Measurements from ENCODE around the gene CRHR1. TPM values are rescaled to one million over a fixed set of nuclear protein-coding genes. Genes with fewer than 3 reads are reported as not detected.

CRHR1 gene
- total RNA-seq, 4 donors from 2014 or later = not detected

GRCh38 chr17:45821147-45821546 is 37.0 kb downstream of the CRHR1 start:
- H3K4me1 ChIP-seq = no peaks in the 10 kb centered on the region
- H3K4me3 ChIP-seq (replicated peaks in 1 of 3) = no peak overlapping the region
- WGBS, 2 donors = 63 to 92% methylated on average over 2 to 9 of the region's 9 CpGs
- TF ChIP-seq POLR2A (IDR thresholded peaks at IDR 0.05) = no peak
- TF ChIP-seq, protein P1, sequence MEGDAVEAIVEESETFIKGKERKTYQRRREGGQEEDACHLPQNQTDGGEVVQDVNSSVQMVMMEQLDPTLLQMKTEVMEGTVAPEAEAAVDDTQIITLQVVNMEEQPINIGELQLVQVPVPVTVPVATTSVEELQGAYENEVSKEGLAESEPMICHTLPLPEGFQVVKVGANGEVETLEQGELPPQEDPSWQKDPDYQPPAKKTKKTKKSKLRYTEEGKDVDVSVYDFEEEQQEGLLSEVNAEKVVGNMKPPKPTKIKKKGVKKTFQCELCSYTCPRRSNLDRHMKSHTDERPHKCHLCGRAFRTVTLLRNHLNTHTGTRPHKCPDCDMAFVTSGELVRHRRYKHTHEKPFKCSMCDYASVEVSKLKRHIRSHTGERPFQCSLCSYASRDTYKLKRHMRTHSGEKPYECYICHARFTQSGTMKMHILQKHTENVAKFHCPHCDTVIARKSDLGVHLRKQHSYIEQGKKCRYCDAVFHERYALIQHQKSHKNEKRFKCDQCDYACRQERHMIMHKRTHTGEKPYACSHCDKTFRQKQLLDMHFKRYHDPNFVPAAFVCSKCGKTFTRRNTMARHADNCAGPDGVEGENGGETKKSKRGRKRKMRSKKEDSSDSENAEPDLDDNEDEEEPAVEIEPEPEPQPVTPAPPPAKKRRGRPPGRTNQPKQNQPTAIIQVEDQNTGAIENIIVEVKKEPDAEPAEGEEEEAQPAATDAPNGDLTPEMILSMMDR (IDR thresholded peaks at IDR 0.05) = no peak
- no peak overlapping the region for H3K27ac ChIP-seq
- intact Hi-C loops (cut with DNase I) = no loop called here
- H3K27me3 ChIP-seq = no peaks in the 10 kb centered on the region
- no peaks in the 10 kb centered on the region for H3K9me3 ChIP-seq
- DNase-seq = no peak
- no peaks in the 10 kb centered on the region for H3K36me3 ChIP-seq

GRCh38 chr17:45823598-45823997 is 39.5 kb downstream of the CRHR1 start:
- no peak for TF ChIP-seq POLR2A (IDR thresholded peaks at IDR 0.05)
- TF ChIP-seq, protein P1 (IDR thresholded peaks at IDR 0.05) = no peak
- WGBS, 2 donors = 83 to 90% methylated on average over 6 to 10 of the region's 10 CpGs
- Histone ChIP-seq H3K27ac (no peak overlapping the region), H3K27me3 (no peaks in the 10 kb centered on the region), H3K36me3 (no peaks in the 10 kb centered on the region), H3K4me1 (no peaks in the 10 kb centered on the region), H3K4me3 (replicated peaks in 1 of 3) (no peak overlapping the region), H3K9me3 (no peaks in the 10 kb centered on the region)
- intact Hi-C loops (cut with DNase I) = no loop called here
- no peak for DNase-seq

- H3K4me3 ChIP-seq (replicated peaks in 1 of 3) = no peak overlapping the region
- H3K9me3 ChIP-seq = no peaks in the 10 kb centered on the region
- H3K27me3 ChIP-seq = no peaks in the 10 kb centered on the region
- TF ChIP-seq, protein P1 (IDR thresholded peaks at IDR 0.05) = no peak
- no peak for TF ChIP-seq POLR2A (IDR thresholded peaks at IDR 0.05)
- H3K36me3 ChIP-seq = no peaks in the 10 kb centered on the region
- DNase-seq = no peak
- intact Hi-C loops (cut with DNase I) = no loop called here
- H3K27ac ChIP-seq = no peak overlapping the region
- WGBS, 2 donors = 78 to 80% methylated on average over 7 of the region's 7 CpGs
- no peaks in the 10 kb centered on the region for H3K4me1 ChIP-seq
These were observed 40.4 kb downstream of the CRHR1 start for GRCh38 chr17:45824475-45824874.

GRCh38 chr17:45824901-45825492 is 40.9 kb downstream of the CRHR1 start:
- H3K27me3 ChIP-seq = no peaks in the 10 kb centered on the region

DNA sequence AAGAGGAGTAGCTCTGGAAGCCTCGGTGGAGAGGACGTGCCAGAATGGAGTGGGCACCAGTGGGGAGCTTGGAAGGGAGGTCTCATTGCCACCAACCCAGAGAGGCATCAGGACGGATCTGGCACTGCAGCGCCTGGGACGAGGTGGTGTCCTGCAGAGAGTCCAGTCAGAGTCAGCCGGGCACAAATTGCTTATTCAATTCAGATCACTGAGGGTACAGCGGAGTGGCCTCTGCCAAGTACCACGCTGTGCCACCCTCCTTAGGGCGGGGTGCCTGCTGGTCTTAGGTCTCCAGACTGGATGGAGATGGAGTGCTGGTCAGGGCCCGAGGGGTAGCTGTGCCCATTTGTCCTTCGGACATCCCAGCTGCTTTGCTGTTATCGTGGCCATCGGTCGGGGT is 41.7 kb downstream of the CRHR1 start:
- no peak for TF ChIP-seq POLR2A (IDR thresholded peaks at IDR 0.05)
- TF ChIP-seq, protein P1 (IDR thresholded peaks at IDR 0.05) = no peak
- H3K4me3 ChIP-seq (replicated peaks in 1 of 3) = no peak overlapping the region
- intact Hi-C loops (cut with DNase I) = no loop called here
- WGBS, 2 donors = 89 to 90% methylated on average over 6 to 12 of the region's 14 CpGs
- H3K4me1 ChIP-seq = no peaks in the 10 kb centered on the region
- H3K36me3 ChIP-seq = no peaks in the 10 kb centered on the region
- no peaks in the 10 kb centered on the region for H3K9me3 ChIP-seq
- no peak for DNase-seq
- H3K27ac ChIP-seq = no peak overlapping the region
- H3K27me3 ChIP-seq = no peaks in the 10 kb centered on the region

More at GRCh38 chr17:45824901-45825492, 40.9 kb downstream of the CRHR1 start:
- no peak overlapping the region for H3K27ac ChIP-seq
- no peak for DNase-seq
- no peak overlapping the region for H3K4me3 ChIP-seq (replicated peaks in 1 of 3)
- intact Hi-C loops (cut with DNase I) = no loop called here
- H3K4me1 ChIP-seq = no peaks in the 10 kb centered on the region
- no peaks in the 10 kb centered on the region for H3K9me3 ChIP-seq
- WGBS, 2 donors = 78 to 83% methylated on average over 11 to 13 of the region's 13 CpGs
- H3K36me3 ChIP-seq = no peaks in the 10 kb centered on the region
- TF ChIP-seq, protein P1 (IDR thresholded peaks at IDR 0.05) = no peak
- TF ChIP-seq POLR2A (IDR thresholded peaks at IDR 0.05) = no peak

Data from thyroid gland (tissue), 4 donors.